ENCODE measurements around the gene GRID1. TPM values are rescaled to one million over a fixed set of nuclear protein-coding genes. Genes with fewer than 3 reads are reported as not detected.

Gene GRID1
- total RNA-seq, 3 donors from 2014 or later: 2.3 to 8.5 (median 5.9) TPM

- no peaks in the 10 kb centered on the region for H3K9me3 ChIP-seq
- no peak for DNase-seq (ENCODE audit: low spot score in 2 of 2)
- TF ChIP-seq CTCF (IDR thresholded peaks at IDR 0.05): no peak
- no peak for TF ChIP-seq POLR2AphosphoS5 (IDR thresholded peaks at IDR 0.05)
- TF ChIP-seq POLR2A (IDR thresholded peaks at IDR 0.05): no peak
- no peak overlapping the region for H3K27ac ChIP-seq
- no peaks in the 10 kb centered on the region for H3K36me3 ChIP-seq
- H3K27me3 ChIP-seq: no peaks in the 10 kb centered on the region
- no peak overlapping the region for H3K4me3 ChIP-seq
- intact Hi-C loops (cut with DNase I; ENCODE audit: low total_unique reads): no loop called here
- H3K4me1 ChIP-seq: no peaks in the 10 kb centered on the region
Measured at GRCh38 chr10:86065711-86066251, 300.8 kb downstream of the GRID1 start.

GRCh38 chr10:86064931-86065662 is 301.5 kb downstream of the GRID1 start:
- no peak overlapping the region for H3K4me3 ChIP-seq
- H3K27ac ChIP-seq: no peak overlapping the region
- H3K27me3 ChIP-seq: no peaks in the 10 kb centered on the region
- DNase-seq (ENCODE audit: low spot score in 2 of 2): no peak
- intact Hi-C loops (cut with DNase I; ENCODE audit: low total_unique reads): no loop called here
- TF ChIP-seq POLR2A (IDR thresholded peaks at IDR 0.05): no peak
- TF ChIP-seq POLR2AphosphoS5 (IDR thresholded peaks at IDR 0.05): no peak
- no peak for TF ChIP-seq CTCF (IDR thresholded peaks at IDR 0.05)
- no peaks in the 10 kb centered on the region for H3K36me3 ChIP-seq
- H3K4me1 ChIP-seq: no peaks in the 10 kb centered on the region
- H3K9me3 ChIP-seq: no peaks in the 10 kb centered on the region

- DNase-seq (ENCODE audit: low spot score in 2 of 2): no peak
- TF ChIP-seq POLR2A (IDR thresholded peaks at IDR 0.05): no peak
- TF ChIP-seq POLR2AphosphoS5 (IDR thresholded peaks at IDR 0.05): no peak
- TF ChIP-seq CTCF (IDR thresholded peaks at IDR 0.05): no peak
- H3K36me3 ChIP-seq: no peaks in the 10 kb centered on the region
- intact Hi-C loops (cut with DNase I; ENCODE audit: low total_unique reads): no loop called here
- H3K4me3 ChIP-seq: no peak overlapping the region
- H3K27me3 ChIP-seq: no peaks in the 10 kb centered on the region
- H3K27ac ChIP-seq: no peak overlapping the region
- H3K4me1 ChIP-seq: no peaks in the 10 kb centered on the region
- no peaks in the 10 kb centered on the region for H3K9me3 ChIP-seq
Measured at GRCh38 chr10:86064219-86064618, 302.4 kb downstream of the GRID1 start.

GRCh38 chr10:86063341-86063740 is 303.3 kb downstream of the GRID1 start:
- Histone ChIP-seq H3K4me1 (no peaks in the 10 kb centered on the region), H3K36me3 (no peaks in the 10 kb centered on the region), H3K9me3 (no peaks in the 10 kb centered on the region), H3K27ac (no peak overlapping the region), H3K27me3 (no peaks in the 10 kb centered on the region), H3K4me3 (no peak overlapping the region)
- no peak for DNase-seq (ENCODE audit: low spot score in 2 of 2)
- intact Hi-C loops (cut with DNase I; ENCODE audit: low total_unique reads): no loop called here
- TF ChIP-seq CTCF (IDR thresholded peaks at IDR 0.05) (no peak), POLR2AphosphoS5 (IDR thresholded peaks at IDR 0.05) (no peak), POLR2A (IDR thresholded peaks at IDR 0.05) (no peak)

GRCh38 chr10:86062647-86063145 is 303.9 kb downstream of the GRID1 start:
- intact Hi-C loops (cut with DNase I; ENCODE audit: low total_unique reads): no loop called here
- Histone ChIP-seq H3K27ac (no peak overlapping the region), H3K36me3 (no peaks in the 10 kb centered on the region), H3K4me3 (no peak overlapping the region), H3K27me3 (no peaks in the 10 kb centered on the region), H3K4me1 (no peaks in the 10 kb centered on the region), H3K9me3 (no peaks in the 10 kb centered on the region)
- DNase-seq (ENCODE audit: low spot score in 2 of 2): no peak
- TF ChIP-seq POLR2A (IDR thresholded peaks at IDR 0.05): no peak
- no peak for TF ChIP-seq POLR2AphosphoS5 (IDR thresholded peaks at IDR 0.05)
- TF ChIP-seq CTCF (IDR thresholded peaks at IDR 0.05): no peak

All from breast epithelium (tissue), 4 donors.